IMR-90 (cell line): ENCODE data around the gene LTN1. TPM values are rescaled to one million over a fixed set of nuclear protein-coding genes. Genes with fewer than 3 reads are reported as not detected.

Experiments used
- ATAC-seq: fragments of 200-7000 bp; cut with Tn5 transposase; 2 replicates; pipeline ENCODE4 v1.9.1; 2020; ENCODE audit warnings: low read depth, mild to moderate bottlenecking, moderate library complexity
- BruUV-seq: library from RNA; stranded (reverse); fragments of 400-500 nt; replicated peaks from 2 replicates; lab custom pipeline; 2021; lab: Mats Ljungman, UMichigan
- CTCF ChIA-PET: fragments of 300-600 bp; formaldehyde crosslinking; extraction: SDS; loops from one replicate; lab custom pipeline; 2021; ENCODE audit warnings: antibody characterized with exemption; lab: Yijun Ruan, JAX
- POLR2A ChIA-PET: fragments of 300-600 bp; sonication (Branson Sonifier 250); formaldehyde crosslinking; loops from one replicate; lab custom pipeline; 2022; ENCODE audit warnings: antibody characterized with exemption; ENCODE audit not compliant: unreplicated experiment; lab: Charles Lee
- DNase-seq: peaks from one replicate; pipeline ENCODE4 v3.0.0; 2013
- H2AFZ ChIP-seq: replicated peaks from 2 replicates; pipeline ENCODE3; 2013; ENCODE audit warnings: low read length, mild to moderate bottlenecking; ENCODE audit not compliant: poor library complexity
- H2AK5ac ChIP-seq: 2 replicates; pipeline ENCODE4 v1.6.1; 2013; ENCODE audit warnings: low read depth, low read length, inconsistent platforms
- H2AK9ac ChIP-seq: replicated peaks from 2 replicates; pipeline ENCODE3; 2013; ENCODE audit warnings: mild to moderate bottlenecking, low read depth, low read length, moderate library complexity; ENCODE audit not compliant: poor library complexity
- H2BK120ac ChIP-seq: 2 replicates; pipeline ENCODE4 v1.6.1; 2013; ENCODE audit warnings: low read depth, low read length, inconsistent platforms
- H2BK15ac ChIP-seq: 3 replicates; pipeline ENCODE4 v1.6.1; 2013; ENCODE audit warnings: low read depth, low read length, inconsistent platforms
- H2BK20ac ChIP-seq: 2 replicates; pipeline ENCODE4 v1.6.1; 2013; ENCODE audit warnings: low read depth, mild to moderate bottlenecking, inconsistent platforms, low read length, moderate library complexity
- H2BK5ac ChIP-seq: 2 replicates; pipeline ENCODE4 v1.6.1; 2013; ENCODE audit warnings: mild to moderate bottlenecking, low read depth, low read length, inconsistent platforms; ENCODE audit not compliant: poor library complexity, severe bottlenecking
- H3K14ac ChIP-seq: replicated peaks from 2 replicates; pipeline ENCODE4 v1.6.1; 2013; ENCODE audit warnings: low read depth, low read length, inconsistent platforms
- H3K18ac ChIP-seq: 2 replicates; pipeline ENCODE4 v1.6.1; 2013; ENCODE audit warnings: low read depth, low read length, control low read depth
- H3K23ac ChIP-seq: 2 replicates; pipeline ENCODE4 v1.6.1; 2013; ENCODE audit warnings: low read depth, low read length, inconsistent platforms
- H3K27ac ChIP-seq: 2 replicates; pipeline ENCODE4 v1.5.1; 2013; ENCODE audit warnings: mild to moderate bottlenecking, control low read depth, low read length; ENCODE audit not compliant: insufficient read depth
- H3K27me3 ChIP-seq: 2 replicates; pipeline ENCODE4 v1.6.1; 2013; ENCODE audit warnings: low read length; ENCODE audit not compliant: control insufficient read depth, insufficient read depth
- H3K36me3 ChIP-seq: 2 replicates; pipeline ENCODE4 v1.6.1; 2013; ENCODE audit warnings: low read length, mixed read lengths; ENCODE audit not compliant: control insufficient read depth, insufficient read depth
- H3K4ac ChIP-seq: 2 replicates; pipeline ENCODE4 v1.6.1; 2013; ENCODE audit warnings: low read depth, low read length, inconsistent platforms
- H3K4me1 ChIP-seq: 2 replicates; pipeline ENCODE4 v1.6.1; 2013; ENCODE audit warnings: low read length, mixed read lengths; ENCODE audit not compliant: control insufficient read depth, insufficient read depth
- H3K4me2 ChIP-seq: 2 replicates; pipeline ENCODE4 v1.6.1; 2013; ENCODE audit warnings: low read depth, mild to moderate bottlenecking, control low read depth, low read length, moderate library complexity
- H3K4me3 ChIP-seq: 2 replicates; pipeline ENCODE4 v1.5.1; 2013; ENCODE audit warnings: low read depth, mild to moderate bottlenecking, control low read depth, low read length, moderate library complexity; ENCODE audit not compliant: insufficient read depth
- H3K56ac ChIP-seq: 2 replicates; pipeline ENCODE4 v1.6.1; 2013; ENCODE audit warnings: low read length, inconsistent platforms; ENCODE audit not compliant: insufficient read depth; ENCODE audit errors: extremely low read depth
- H3K79me1 ChIP-seq, 2 experiments: 2 replicates each; pipeline ENCODE4 v1.6.1; 2013; ENCODE audit warnings: low read length in 2 of 2, inconsistent platforms in 1 of 2, low read depth in 1 of 2
- H3K9ac ChIP-seq: 2 replicates; pipeline ENCODE4 v1.6.1; 2013; ENCODE audit warnings: low read depth, low read length, control low read depth
- H3K9me1 ChIP-seq: 2 replicates; pipeline ENCODE4 v1.6.1; 2013; ENCODE audit warnings: low read length, inconsistent platforms; ENCODE audit not compliant: insufficient read depth
- H3K9me3 ChIP-seq: 2 replicates; pipeline ENCODE4 v1.6.1; 2013; ENCODE audit warnings: low read length; ENCODE audit not compliant: control insufficient read depth, insufficient read depth
- H4K20me1 ChIP-seq: 2 replicates; pipeline ENCODE4 v1.6.1; 2013; ENCODE audit warnings: low read length, inconsistent platforms; ENCODE audit not compliant: insufficient read depth
- H4K5ac ChIP-seq: 2 replicates; pipeline ENCODE4 v1.6.1; 2013; ENCODE audit warnings: mild to moderate bottlenecking, low read depth, low read length, control low read depth
- H4K8ac ChIP-seq, 2 experiments: 2 replicates each; pipeline ENCODE4 v1.6.1; 2013; ENCODE audit warnings: low read depth in 2 of 2, low read length in 2 of 2, control low read depth in 1 of 2, inconsistent platforms in 1 of 2
- H4K91ac ChIP-seq: 2 replicates; pipeline ENCODE4 v1.6.1; 2013; ENCODE audit warnings: low read depth, low read length, inconsistent platforms; ENCODE audit not compliant: insufficient read depth
- BHLHE40 ChIP-seq: fragments of 150-350 bp; IDR thresholded peaks from 2 replicates; pipeline ENCODE4 v1.6.1; 2016; ENCODE audit warnings: mild to moderate bottlenecking, low read depth, low read length
- CEBPB ChIP-seq: IDR thresholded peaks from 2 replicates; pipeline ENCODE4 v1.6.1; 2012; ENCODE audit warnings: low read depth, low read length, improper control_type of control experiment
- CHD1 ChIP-seq: IDR thresholded peaks from 2 replicates; pipeline ENCODE4 v1.6.1; 2012; ENCODE audit warnings: low read depth, low read length, improper control_type of control experiment
- FOS ChIP-seq: fragments of 150-350 bp; IDR thresholded peaks from 2 replicates; pipeline ENCODE4 v1.6.1; 2016; ENCODE audit warnings: low read depth, low read length
- MAFK ChIP-seq: IDR thresholded peaks from 2 replicates; pipeline ENCODE4 v1.6.1; 2012; ENCODE audit warnings: low read depth, low read length, improper control_type of control experiment
- MAZ ChIP-seq: IDR thresholded peaks from 2 replicates; pipeline ENCODE4 v1.6.1; 2012; ENCODE audit warnings: low read depth, mild to moderate bottlenecking, low read length, improper control_type of control experiment, moderate library complexity, borderline replicate concordance
- MXI1 ChIP-seq: IDR thresholded peaks from 2 replicates; pipeline ENCODE4 v1.6.1; 2012; ENCODE audit warnings: low read depth, mild to moderate bottlenecking, low read length, moderate library complexity, borderline replicate concordance
- POLR2A ChIP-seq: IDR thresholded peaks from 2 replicates; pipeline ENCODE4 v1.6.1; 2012; ENCODE audit warnings: mild to moderate bottlenecking, low read depth, low read length
- RAD21 ChIP-seq: IDR thresholded peaks from 2 replicates; pipeline ENCODE4 v1.6.1; 2012; ENCODE audit warnings: low read length, improper control_type of control experiment
- RCOR1 ChIP-seq: IDR thresholded peaks from 2 replicates; pipeline ENCODE4 v1.6.1; 2012; ENCODE audit warnings: mild to moderate bottlenecking, low read length, improper control_type of control experiment; ENCODE audit not compliant: insufficient replicate concordance
- SMC3 ChIP-seq: fragments of 150-350 bp; IDR thresholded peaks from 2 replicates; pipeline ENCODE4 v1.6.1; 2016; ENCODE audit warnings: low read depth, mild to moderate bottlenecking, antibody characterized with exemption, low read length, moderate library complexity
- USF2 ChIP-seq: fragments of 150-350 bp; IDR thresholded peaks from 2 replicates; pipeline ENCODE4 v1.6.1; 2017; ENCODE audit warnings: mild to moderate bottlenecking, antibody characterized with exemption, low read length, low read depth
- WGBS, 2 experiments: methylation state at CpG; one replicate each; pipeline versions ENCODE4 v1.1.5 to v1.1.7; 2013; ENCODE audit warnings: missing lambda C conversion rate in 2 of 2; ENCODE audit not compliant: insufficient read length in 1 of 2; ENCODE audit errors: extremely low coverage in 2 of 2; 5-methylcytosine and 5-hydroxymethylcytosine counted together
- dilution Hi-C: fragments of 300-500 bp; cut with HindIII; formaldehyde crosslinking; loops from one replicate; pipeline ENCODE4 v1.14.3; 2018; ENCODE audit warnings: low sequenced_read_pairs; ENCODE audit not compliant: unreplicated experiment
- in situ Hi-C: fragments of 300-500 bp; cut with MboI; formaldehyde crosslinking; loops from 3 replicates; pipeline ENCODE4 v1.14.3; 2019; ENCODE audit warnings: low sequenced_read_pairs, inconsistent platforms, mixed read lengths
- intact Hi-C: fragments of 100-400 bp; cut with micrococcal nuclease; formaldehyde crosslinking; loops from 2 replicates; pipeline ENCODE4 v1.10.0; 2022
- polyA plus RNA-seq, 3 experiments: library from polyadenylated mRNA; depleted of rRNA; stranded (reverse); fragments of >200 nt; gene quantifications; 2 replicates each; pipeline ENCODE4 v1.2.3, GENCODE V29; 2012; ENCODE audit warnings: low replicate concordance in 1 of 3
- total RNA-seq: library from RNA; depleted of rRNA; stranded (reverse); fragments of >200 nt; gene quantifications from 2 replicates; pipeline ENCODE4 v1.2.3, GENCODE V29; 2012
- TF ChIP-seq, protein P1 (sequence below): fragments of 150-350 bp; IDR thresholded peaks from 2 replicates; pipeline ENCODE4 v1.6.1; 2016; ENCODE audit warnings: low read depth, mild to moderate bottlenecking, low read length, moderate library complexity, borderline replicate concordance
- TF ChIP-seq, protein P2 (sequence below): conservative IDR thresholded peaks from 2 replicates; pipeline ENCODE4 v1.5.1; 2012; ENCODE audit warnings: mild to moderate bottlenecking, low read depth, low read length, improper control_type of control experiment

LTN1 gene
- total and polyA plus RNA-seq, 2 of the 4 experiments (the other 2 are of a cell fraction): 6.7 to 35.5 TPM

DNA sequence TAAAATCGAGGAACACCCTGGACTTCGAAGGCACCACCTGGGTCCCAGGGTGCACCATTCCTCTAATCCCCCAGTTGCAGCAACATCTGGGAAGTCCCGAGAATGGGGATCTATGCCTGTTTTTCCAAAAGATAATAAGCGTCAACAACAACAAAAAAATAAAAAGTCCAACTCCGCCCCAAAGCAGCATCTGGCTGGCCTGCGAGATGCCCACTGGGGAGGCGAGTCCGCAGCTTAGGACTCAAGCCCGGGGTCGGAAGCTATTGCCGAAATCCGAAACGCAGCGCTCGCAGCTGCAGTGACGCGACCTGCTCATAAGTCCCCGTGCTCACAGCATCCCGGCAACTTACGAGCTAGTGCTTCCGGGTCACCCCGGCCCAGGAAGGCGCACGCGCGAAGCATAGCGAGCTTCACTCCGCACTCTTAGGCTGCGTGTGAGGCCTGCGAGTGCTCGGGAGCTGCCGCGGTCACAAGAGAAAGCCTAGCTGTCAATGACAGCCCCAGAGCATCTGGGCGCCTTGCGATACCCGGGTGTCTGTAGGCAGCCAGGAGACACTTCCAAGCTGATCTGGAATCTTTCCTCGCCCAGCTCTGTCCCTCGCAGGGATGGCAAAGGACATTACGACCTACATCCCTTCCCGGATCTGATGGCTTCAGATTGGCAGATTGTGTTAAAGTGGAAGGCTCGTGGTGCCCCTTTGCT, 9.9 kb upstream of the LTN1 start:
- Histone ChIP-seq H3K56ac (peak overlapping the region; percentile 88), H3K4me2 (peak overlapping the region; percentile 90), H2AK9ac (peak overlapping the region; percentile 97), H3K9ac (peak overlapping the region; percentile 91), H4K91ac (peak overlapping the region; percentile 79), H3K79me1 (peaks cover 0 to 15% of the 10 kb centered on the region in 2 experiments; a peak in 2 of 4 replicates), H4K20me1 (no peaks in the 10 kb centered on the region), H3K23ac (peak overlapping the region; percentile 96), H3K36me3 (peaks cover 9% of the 10 kb centered on the region), H3K14ac (peak overlapping the region; percentile 94), H2BK20ac (no peak overlapping the region), H3K27me3 (no peaks in the 10 kb centered on the region), H2BK120ac (peak overlapping the region; percentile 31; the same call in 1 of the 2 replicates), H3K27ac (peak overlapping the region; percentile 90), H2AK5ac (peak overlapping the region; percentile 38), H3K18ac (peak overlapping the region; percentile 62), H2BK5ac (peak overlapping the region; percentile 92), H3K4ac (peak overlapping the region; percentile 93), H4K8ac (peak overlapping the region; percentile 89 to 99), H3K4me1 (peaks cover 3% of the 10 kb centered on the region; the same call in 1 of the 2 replicates), H2BK15ac (no peak overlapping the region), H4K5ac (peak overlapping the region; percentile 96), H2AFZ (peak overlapping the region; percentile 98), H3K4me3 (peak overlapping the region; percentile 53), H3K9me1 (no peaks in the 10 kb centered on the region), H3K9me3 (no peaks in the 10 kb centered on the region)
- 1% methylated on average over 28 of the region's 41 CpGs; no CpG with 5 or more reads in 1 of the 2 experiments for WGBS, 2 experiments
- no TSS peak for BruUV-seq
- ATAC-seq (peak; percentile 99), DNase-seq (peak; percentile 97)
- dilution Hi-C loops (no loop called here), in situ Hi-C loops (no loop called here), intact Hi-C loops (no loop called here)
- POLR2A ChIA-PET: interaction anchor here (0.8 to 1.0 kb wide), 2 partner anchors 10 to 22 kb away, joined by 5 to 7 read pairs; partner anchors contain the start of genes LTN1 and USP16
- CTCF ChIA-PET: interaction anchor here (1.1 kb wide), 1 partner anchor 21 kb away, joined by 3 read pairs; the partner anchor contains the start of gene USP16
- TF ChIP-seq, protein P1, sequence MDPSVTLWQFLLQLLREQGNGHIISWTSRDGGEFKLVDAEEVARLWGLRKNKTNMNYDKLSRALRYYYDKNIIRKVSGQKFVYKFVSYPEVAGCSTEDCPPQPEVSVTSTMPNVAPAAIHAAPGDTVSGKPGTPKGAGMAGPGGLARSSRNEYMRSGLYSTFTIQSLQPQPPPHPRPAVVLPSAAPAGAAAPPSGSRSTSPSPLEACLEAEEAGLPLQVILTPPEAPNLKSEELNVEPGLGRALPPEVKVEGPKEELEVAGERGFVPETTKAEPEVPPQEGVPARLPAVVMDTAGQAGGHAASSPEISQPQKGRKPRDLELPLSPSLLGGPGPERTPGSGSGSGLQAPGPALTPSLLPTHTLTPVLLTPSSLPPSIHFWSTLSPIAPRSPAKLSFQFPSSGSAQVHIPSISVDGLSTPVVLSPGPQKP: no peak
- TF ChIP-seq MAFK (no peak), SMC3 (0 out of 2 replicates have a peak, but pooled peaks have one; percentile 6), USF2 (peak; percentile 47; the same call in 1 of the 2 replicates), POLR2A (peak; percentile 91), FOS (no peak), RCOR1 (no peak), BHLHE40 (peak; percentile 62), MXI1 (peak; percentile 79; the same call in 1 of the 2 replicates), CEBPB (peak; percentile 60), CHD1 (no peak), RAD21 (no peak), MAZ (no peak)
- TF ChIP-seq, protein P2, sequence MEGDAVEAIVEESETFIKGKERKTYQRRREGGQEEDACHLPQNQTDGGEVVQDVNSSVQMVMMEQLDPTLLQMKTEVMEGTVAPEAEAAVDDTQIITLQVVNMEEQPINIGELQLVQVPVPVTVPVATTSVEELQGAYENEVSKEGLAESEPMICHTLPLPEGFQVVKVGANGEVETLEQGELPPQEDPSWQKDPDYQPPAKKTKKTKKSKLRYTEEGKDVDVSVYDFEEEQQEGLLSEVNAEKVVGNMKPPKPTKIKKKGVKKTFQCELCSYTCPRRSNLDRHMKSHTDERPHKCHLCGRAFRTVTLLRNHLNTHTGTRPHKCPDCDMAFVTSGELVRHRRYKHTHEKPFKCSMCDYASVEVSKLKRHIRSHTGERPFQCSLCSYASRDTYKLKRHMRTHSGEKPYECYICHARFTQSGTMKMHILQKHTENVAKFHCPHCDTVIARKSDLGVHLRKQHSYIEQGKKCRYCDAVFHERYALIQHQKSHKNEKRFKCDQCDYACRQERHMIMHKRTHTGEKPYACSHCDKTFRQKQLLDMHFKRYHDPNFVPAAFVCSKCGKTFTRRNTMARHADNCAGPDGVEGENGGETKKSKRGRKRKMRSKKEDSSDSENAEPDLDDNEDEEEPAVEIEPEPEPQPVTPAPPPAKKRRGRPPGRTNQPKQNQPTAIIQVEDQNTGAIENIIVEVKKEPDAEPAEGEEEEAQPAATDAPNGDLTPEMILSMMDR: no peak
